T-cell (primary cell): ENCODE data around the gene CMC1. TPM values are rescaled to one million over a fixed set of nuclear protein-coding genes. Genes with fewer than 3 reads are reported as not detected.

ENCODE experiments used
- total RNA-seq, 35 experiments: library from RNA in 6 of 35; stranded (reverse) in 6 of 35; fragments of 120-200 nt in 1 of 35; gene quantifications; one replicate each; pipeline versions ENCODE4 v1.2.1 to v1.2.4 and lab custom pipeline; 2013 to 2026

Gene CMC1
- total RNA-seq, 5 donors from 2014 or later (not counting 1 experiment from before 2014, with no cell fraction given), result 11.1 to 45.3 (median 18.8) TPM

Other genes with a start within 250 kb of the CMC1 start
- under 1 TPM in 4 of 5 donors, not detected in 1; 0.23 to 0.79 (median 0.50) TPM for gene ZCWPW2, start 107.1 kb downstream of the CMC1 start, total RNA-seq
- gene AZI2, start 107.2 kb downstream of the CMC1 start, total RNA-seq, result 10 to 100 TPM; 29.5 to 38.6 (median 30.6) TPM